HUES48 (cell line): Measurements from ENCODE around the gene MED20.

ENCODE experiments used
- H3K27ac ChIP-seq: one replicate; pipeline ENCODE4 v1.7.0; 2013; ENCODE audit warnings: low read depth, low read length, inconsistent platforms
- H3K27me3 ChIP-seq: 2 replicates; pipeline ENCODE4 v1.6.1; 2013; ENCODE audit warnings: mild to moderate bottlenecking, low read length; ENCODE audit not compliant: control insufficient read depth, insufficient read depth
- H3K36me3 ChIP-seq: 2 replicates; pipeline ENCODE4 v1.6.1; 2013; ENCODE audit warnings: low read length; ENCODE audit not compliant: control insufficient read depth, insufficient read depth
- H3K4me1 ChIP-seq: 2 replicates; pipeline ENCODE4 v1.6.1; 2013; ENCODE audit warnings: mild to moderate bottlenecking, low read length; ENCODE audit not compliant: control insufficient read depth, insufficient read depth
- H3K4me3 ChIP-seq: 2 replicates; pipeline ENCODE4 v1.5.1; 2013; ENCODE audit warnings: mild to moderate bottlenecking, low read depth, low read length
- H3K9ac ChIP-seq: 2 replicates; pipeline ENCODE4 v1.6.1; 2013; ENCODE audit warnings: mild to moderate bottlenecking, low read depth, low read length, moderate library complexity
- H3K9me3 ChIP-seq: 2 replicates; pipeline ENCODE4 v1.6.1; 2013; ENCODE audit warnings: low read length; ENCODE audit not compliant: control insufficient read depth, insufficient read depth

Gene MED20

GRCh38 chr6:41878246-41878645 lies 42.7 kb downstream of the MED20 start:
- Histone ChIP-seq H3K36me3 (no peaks in the 10 kb centered on the region), H3K27me3 (no peaks in the 10 kb centered on the region), H3K4me3 (no peak overlapping the region), H3K4me1 (peaks cover 9% of the 10 kb centered on the region; the same call in 1 of the 2 replicates), H3K9ac (peak overlapping the region; percentile 21; the same call in 1 of the 2 replicates), H3K27ac (no peak overlapping the region), H3K9me3 (no peaks in the 10 kb centered on the region)

- Histone ChIP-seq H3K27me3 (no peaks in the 10 kb centered on the region), H3K27ac (no peak overlapping the region), H3K36me3 (no peaks in the 10 kb centered on the region)
Measured at GRCh38 chr6:41877051-41877680, 43.8 kb downstream of the MED20 start.

GRCh38 chr6:41874741-41875140 lies 46.2 kb downstream of the MED20 start:
- Histone ChIP-seq H3K27me3 (no peaks in the 10 kb centered on the region), H3K4me1 (peaks cover 9% of the 10 kb centered on the region; the same call in 1 of the 2 replicates), H3K9ac (no peak overlapping the region)

More at GRCh38 chr6:41877051-41877680, 43.8 kb downstream of the MED20 start:
- H3K9me3 ChIP-seq: no peaks in the 10 kb centered on the region
- no peak overlapping the region for H3K9ac ChIP-seq
- H3K4me1 ChIP-seq: peaks cover 9% of the 10 kb centered on the region; the same call in 1 of the 2 replicates
- no peak overlapping the region for H3K4me3 ChIP-seq

GRCh38 chr6:41872147-41872546 lies 48.8 kb downstream of the MED20 start:
- H3K4me3 ChIP-seq: no peak overlapping the region
- H3K9ac ChIP-seq: no peak overlapping the region
- peaks cover 3% of the 10 kb centered on the region; the same call in 1 of the 2 replicates for H3K4me1 ChIP-seq
- H3K27ac ChIP-seq: no peak overlapping the region
- peaks cover 12% of the 10 kb centered on the region for H3K36me3 ChIP-seq
- H3K9me3 ChIP-seq: no peaks in the 10 kb centered on the region
- H3K27me3 ChIP-seq: no peaks in the 10 kb centered on the region

More at GRCh38 chr6:41874741-41875140, 46.2 kb downstream of the MED20 start:
- no peak overlapping the region for H3K4me3 ChIP-seq
- peaks cover 8% of the 10 kb centered on the region for H3K36me3 ChIP-seq
- no peak overlapping the region for H3K27ac ChIP-seq
- no peaks in the 10 kb centered on the region for H3K9me3 ChIP-seq

GRCh38 chr6:41871691-41872090 lies 49.2 kb downstream of the MED20 start:
- H3K4me1 ChIP-seq: no peaks in the 10 kb centered on the region
- no peaks in the 10 kb centered on the region for H3K27me3 ChIP-seq
- no peaks in the 10 kb centered on the region for H3K9me3 ChIP-seq
- H3K9ac ChIP-seq: no peak overlapping the region
- H3K36me3 ChIP-seq: peaks cover 16% of the 10 kb centered on the region
- no peak overlapping the region for H3K4me3 ChIP-seq
- no peak overlapping the region for H3K27ac ChIP-seq

GRCh38 chr6:41859356-41859755 lies 61.6 kb downstream of the MED20 start:
- H3K4me3 ChIP-seq: no peak overlapping the region
- H3K36me3 ChIP-seq: no peaks in the 10 kb centered on the region
- H3K27me3 ChIP-seq: no peaks in the 10 kb centered on the region
- no peak overlapping the region for H3K27ac ChIP-seq
- no peaks in the 10 kb centered on the region for H3K9me3 ChIP-seq
- no peak overlapping the region for H3K9ac ChIP-seq
- H3K4me1 ChIP-seq: no peaks in the 10 kb centered on the region

GRCh38 chr6:41858703-41859102 lies 62.2 kb downstream of the MED20 start:
- no peaks in the 10 kb centered on the region for H3K36me3 ChIP-seq
- no peaks in the 10 kb centered on the region for H3K27me3 ChIP-seq
- H3K4me1 ChIP-seq: no peaks in the 10 kb centered on the region
- no peaks in the 10 kb centered on the region for H3K9me3 ChIP-seq
- H3K27ac ChIP-seq: no peak overlapping the region
- no peak overlapping the region for H3K4me3 ChIP-seq
- H3K9ac ChIP-seq: no peak overlapping the region
